HG03432 (cell line): ENCODE data around the gene GABRB1.
A peak's percentile ranks its signal among the peaks of the same experiment; 100 is the strongest.

Source experiments
- ATAC-seq: cut with Tn5 transposase; IDR thresholded peaks from one replicate; pipeline ENCODE4 v1.9.1; 2021; ENCODE audit warnings: mild to moderate bottlenecking, moderate library complexity; ENCODE audit not compliant: unreplicated experiment

Gene GABRB1

DNA sequence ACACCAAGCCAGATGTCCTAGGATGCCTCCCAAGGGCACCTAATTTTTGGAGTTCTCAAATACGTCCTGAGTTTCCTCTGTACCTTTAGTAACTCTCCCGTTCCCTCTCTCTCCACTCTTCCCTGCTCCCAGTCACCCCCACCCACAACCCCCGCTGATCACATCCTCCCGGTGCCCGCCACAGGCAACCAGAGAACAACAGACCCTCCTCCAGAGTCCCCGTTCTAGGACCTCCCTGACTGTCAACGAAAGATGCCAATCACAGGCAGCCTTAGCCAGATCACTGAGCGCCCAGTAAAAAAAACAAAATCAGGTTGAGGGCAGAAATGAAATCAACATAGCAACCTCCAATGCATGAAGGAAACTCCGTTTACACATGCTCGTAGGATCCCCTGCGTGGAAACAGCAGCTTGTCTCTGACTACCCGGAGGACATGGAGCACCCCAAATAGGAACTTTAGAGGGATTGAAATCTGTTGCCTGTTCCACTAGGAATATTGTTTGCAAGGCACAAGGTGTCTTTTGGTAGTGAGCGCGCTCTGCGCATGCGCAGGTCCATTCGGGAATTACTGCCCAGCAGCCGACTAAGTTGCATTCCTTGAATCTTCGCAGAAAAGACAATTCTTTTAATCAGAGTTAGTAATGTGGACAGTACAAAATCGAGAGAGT is at the start of gene GABRB1:
TSS of gene GABRB1 (plus strand) at position 557 of the 668 bp plus-strand sequence.
- ATAC-seq: no peak

DNA sequence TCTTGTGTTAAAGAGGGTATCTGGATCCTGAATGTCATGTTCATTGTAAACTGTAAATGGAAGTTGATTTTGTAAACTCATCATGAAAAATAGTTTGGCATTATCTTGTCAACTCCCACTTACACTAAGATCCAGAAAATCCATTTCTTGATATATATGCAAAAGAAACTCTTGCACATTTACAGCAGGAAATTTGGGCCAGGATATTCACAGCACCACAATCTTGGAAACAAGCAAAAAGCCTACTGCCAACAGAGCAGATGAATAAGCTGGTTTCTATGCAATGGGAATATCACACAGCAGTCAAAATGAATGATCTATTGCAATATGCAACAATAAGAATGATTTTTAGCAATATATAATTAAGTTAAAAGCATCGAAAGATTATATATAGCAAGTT is 46.6 kb upstream of the GABRB1 start:
- ATAC-seq: no peak

DNA sequence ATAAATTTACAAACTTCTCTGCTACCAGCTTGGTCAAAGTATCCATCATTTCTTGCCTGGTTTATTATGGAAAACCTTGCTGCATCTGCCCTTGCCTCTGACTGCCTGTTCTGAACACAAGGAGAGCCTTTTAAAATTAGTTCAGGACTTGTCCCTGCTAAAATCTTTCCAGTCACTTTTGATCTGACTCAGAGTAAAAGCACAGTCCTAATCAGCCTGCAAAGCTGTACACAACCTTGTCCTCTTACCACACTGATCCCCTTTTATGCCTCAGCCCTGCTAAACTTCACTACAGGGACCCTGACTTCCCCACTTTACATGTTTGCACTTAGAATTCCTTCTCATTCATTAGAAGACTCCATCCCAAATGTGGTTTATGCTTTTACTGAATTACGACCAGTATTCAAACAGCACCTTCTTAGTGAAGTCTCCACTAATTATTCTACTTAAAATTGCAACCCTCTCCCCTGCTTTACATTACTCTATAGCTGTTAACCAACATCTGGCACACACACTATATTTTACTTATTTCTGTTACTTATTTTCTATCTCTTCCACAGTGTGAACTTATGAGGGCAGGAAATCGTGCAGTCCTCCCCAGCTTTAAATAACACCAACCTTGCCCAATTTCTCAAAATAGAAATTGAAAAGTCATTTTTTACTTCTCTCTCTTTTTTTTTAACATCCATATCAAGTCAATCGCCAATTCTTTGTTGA is 44.3 kb upstream of the GABRB1 start:
- ATAC-seq: peak; percentile 43

DNA sequence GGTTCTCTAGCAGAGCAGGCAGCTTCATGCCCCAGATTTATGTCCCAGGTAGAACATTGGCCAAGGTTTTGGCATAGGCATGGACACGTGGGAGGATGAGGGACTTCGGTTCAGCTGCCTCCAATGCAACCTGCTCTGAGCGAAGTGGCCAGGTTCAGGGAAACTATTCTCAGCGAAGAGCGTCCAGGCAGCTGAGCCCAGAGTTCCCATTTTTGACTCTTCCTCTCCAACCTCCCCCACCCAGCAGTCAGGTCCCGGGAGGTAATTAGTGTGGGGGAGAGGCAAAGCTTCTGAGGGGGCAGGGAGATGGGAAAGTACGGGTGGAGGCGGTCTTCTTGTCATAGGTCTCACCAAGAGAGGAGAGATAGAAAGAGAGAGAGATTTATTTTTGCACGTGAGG is 39.0 kb upstream of the GABRB1 start:
- ATAC-seq: no peak

DNA sequence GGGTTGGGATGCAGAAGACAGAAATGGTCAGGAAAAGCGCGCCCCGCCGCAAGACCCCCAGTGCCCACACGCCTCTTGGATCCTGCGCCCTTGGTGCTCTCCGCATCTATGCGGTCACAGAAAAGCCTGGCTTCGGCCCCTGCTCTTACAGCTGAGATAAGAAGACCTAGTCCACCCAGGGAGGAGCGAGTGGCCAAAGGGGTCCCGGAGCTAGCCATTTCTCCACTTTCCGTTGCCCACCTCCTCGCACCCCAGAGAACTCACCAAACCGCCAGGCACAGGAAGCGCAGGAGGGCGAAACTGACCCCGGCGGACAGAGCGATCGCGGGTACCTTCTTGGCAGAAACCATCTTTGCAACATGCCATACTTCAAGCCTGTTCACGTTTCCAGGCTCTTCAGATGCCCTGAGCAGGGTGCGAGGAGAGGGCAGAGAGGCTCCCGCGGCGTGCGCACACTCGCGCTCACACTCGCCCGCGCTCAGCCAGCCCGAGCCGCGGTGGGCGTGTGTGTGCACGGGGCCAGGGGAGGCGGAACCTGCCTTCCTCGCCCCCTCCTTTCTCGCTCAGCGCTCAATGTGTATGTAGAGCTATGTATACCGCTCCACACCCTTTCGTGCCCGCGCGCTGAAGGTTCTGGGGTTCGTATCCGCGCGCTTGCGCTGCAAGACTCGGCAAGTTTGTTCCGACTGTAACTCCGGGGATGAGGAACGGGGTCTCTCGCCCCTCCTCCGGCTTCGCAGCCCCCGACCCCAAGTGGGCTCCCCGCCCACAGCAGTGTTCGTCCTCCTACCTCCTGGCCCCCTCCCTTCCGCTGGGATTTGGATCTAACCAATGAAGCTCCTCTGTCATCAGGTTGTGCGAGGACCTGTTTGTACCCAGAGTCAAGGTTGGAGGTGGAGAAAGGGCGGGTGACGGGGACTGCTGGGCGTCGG is 38.0 kb upstream of the GABRB1 start, which contains the start of gene GABRA4:
TSS of gene GABRA4 (minus strand) at position 507 of the 932 bp plus-strand sequence. CDS start at position 350, 157 bp downstream.
- peak; percentile 32 for ATAC-seq

DNA sequence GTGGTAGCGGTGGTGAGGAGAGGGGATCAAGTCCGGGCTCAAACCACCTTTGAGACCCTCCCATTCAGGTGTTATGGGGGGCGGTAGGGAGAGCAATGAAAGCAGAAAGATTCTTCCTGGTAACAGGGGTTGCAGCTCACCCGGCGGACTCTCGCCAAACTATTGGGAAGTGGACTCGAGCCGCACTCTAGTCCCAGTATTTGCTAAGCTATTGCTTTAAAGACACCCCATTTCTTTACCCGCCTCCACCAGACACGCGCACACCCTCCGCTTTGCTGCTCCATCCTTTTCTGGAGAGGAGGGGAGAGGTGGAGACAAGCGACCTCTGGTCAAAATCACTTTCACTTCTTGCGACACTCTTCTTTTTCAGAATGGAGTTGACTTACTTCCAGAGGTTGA is 37.4 kb upstream of the GABRB1 start:
- ATAC-seq: peak; percentile 29

DNA sequence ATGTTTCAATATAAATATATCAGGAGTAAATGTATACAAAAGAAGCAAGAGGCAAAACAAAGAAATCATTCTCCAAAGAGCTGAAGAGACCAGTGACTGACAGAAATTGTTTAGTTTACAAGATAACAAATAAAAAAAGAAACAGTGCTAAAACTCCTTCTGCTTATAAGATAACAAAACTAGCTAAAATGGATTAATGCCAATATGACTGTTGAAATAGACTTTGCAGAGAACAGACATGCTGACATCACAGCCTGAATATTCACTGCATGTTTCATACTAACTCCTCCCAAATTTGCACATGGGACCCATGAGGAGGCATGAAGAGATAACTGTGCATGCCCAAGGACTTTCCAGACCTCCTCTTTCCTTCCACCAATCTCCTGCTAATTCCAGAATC is 31.8 kb upstream of the GABRB1 start:
- ATAC-seq: no peak

DNA sequence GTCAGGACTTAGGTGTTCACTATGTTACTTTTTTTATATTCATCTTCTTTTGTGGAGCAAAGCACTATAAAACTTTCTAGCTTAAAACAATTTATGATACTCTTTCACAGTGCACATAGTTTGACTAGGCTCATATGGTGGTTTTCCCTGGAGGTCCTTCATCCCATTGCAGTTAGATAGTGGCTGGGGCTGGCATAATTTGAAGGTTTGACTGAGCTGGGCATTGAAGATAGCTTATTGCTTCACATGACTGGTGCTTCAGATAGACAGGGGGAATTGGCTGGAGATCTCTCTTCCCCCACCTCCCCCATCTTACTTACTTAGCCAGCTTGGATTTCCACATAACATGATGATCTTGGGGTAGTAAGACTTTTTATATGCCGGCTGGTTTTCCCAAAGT is 31.0 kb upstream of the GABRB1 start:
- no peak for ATAC-seq

DNA sequence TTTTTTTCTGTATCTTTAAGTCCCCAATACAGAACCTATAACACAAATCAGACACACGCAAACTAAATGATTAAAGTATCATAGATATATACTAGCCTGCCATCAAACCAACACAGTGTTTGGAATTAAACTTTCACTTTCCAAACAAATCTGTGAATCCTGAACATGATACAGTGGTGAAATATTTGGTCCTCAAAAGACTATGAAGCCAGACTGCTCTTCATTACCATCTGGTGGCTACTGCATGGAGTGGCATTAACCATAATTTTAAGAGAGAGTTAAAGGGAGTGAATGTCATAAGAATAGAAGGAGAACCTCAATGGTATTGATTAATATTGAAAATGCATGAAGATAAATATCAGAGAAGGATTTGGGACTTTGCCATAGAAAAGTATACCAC is 28.8 kb upstream of the GABRB1 start:
- ATAC-seq: peak; percentile 63

DNA sequence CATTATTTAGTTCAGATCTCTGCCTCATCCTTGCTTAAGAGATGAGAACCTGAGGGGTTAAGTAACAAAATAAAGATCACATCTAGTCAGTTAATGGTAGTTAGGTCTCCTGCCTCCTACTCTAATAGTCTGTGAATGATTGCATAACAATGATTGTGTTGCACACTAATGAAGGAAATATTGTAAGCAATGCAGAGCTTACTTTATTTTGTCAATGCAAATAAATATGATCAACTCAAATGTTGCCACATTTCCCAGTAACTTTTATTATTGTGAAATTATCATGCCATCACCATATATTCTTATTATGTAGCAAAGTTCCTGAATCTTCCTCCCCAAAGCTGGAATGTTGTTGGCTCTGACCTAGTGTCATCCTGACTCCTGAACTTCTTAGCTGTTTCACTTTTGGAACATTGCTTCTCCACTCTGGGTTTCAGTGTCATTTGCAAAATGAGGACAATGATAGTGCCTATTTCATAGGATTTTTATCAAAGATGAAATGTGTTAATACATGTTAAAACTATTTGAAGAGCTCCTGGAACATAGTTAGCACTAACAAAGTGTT is 20.9 kb upstream of the GABRB1 start:
- no peak for ATAC-seq

DNA sequence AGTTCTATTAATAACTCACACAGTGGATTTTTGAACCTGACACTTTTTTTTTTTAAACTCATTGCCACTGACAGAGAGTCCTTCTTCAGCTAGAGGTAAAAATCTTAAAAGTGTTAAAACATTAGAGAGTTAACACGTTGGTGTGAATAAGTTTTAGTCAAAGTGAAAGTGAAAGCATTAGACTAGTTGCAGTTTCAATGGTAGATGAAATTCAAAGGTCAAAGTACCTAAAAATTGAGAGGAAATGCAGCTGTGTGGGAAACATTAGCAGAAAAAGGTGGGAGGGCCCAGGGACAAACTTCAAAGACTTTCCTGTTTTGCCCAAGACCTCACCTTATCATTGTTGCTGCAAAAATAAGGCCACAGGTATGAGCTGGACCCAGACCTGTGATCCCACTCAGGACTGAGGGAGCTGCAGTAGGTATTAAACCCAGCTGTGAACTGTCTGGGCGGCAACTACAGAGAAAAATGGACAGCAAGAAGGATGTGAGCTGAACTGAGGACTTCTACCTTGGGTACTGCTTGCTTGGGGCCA is 20.4 kb upstream of the GABRB1 start:
- peak; percentile 92 for ATAC-seq

DNA sequence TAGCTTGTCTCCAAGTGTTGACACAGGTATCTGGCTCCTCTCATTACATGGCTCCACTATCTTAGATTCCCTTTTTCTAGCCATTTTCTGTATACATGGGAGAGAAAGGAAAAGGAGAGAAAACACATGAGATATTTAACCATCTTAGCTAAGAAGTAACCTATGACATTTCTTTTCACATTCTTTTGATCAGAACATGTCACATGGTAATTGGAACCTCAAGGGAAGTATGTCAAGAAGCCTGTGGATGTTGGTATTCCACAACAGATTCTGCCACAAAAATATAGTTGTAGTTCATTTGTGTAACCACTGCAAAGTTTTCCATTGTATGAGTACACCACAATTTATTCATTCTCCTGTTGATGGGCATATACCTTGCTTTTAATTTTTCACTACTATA is 18.7 kb upstream of the GABRB1 start:
- no peak for ATAC-seq

DNA sequence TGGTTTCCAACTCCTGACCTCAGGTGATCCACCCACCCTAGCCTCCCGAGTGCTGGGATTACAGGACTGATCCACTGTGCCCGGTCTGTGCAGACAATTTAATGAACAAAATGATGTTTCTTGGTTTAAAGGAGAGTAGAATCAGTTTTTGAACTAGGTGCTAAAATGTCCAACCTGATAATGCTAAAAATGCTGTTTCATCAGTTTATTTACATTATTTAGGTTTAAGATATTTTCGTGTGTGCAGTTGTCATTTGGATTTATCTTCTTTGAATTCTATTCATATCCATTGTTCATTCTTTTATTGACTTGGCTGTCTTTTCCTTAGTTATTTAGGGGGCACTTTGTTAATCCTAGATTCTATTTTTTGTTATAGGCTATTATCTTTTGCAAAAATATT is 18.0 kb upstream of the GABRB1 start:
- no peak for ATAC-seq

DNA sequence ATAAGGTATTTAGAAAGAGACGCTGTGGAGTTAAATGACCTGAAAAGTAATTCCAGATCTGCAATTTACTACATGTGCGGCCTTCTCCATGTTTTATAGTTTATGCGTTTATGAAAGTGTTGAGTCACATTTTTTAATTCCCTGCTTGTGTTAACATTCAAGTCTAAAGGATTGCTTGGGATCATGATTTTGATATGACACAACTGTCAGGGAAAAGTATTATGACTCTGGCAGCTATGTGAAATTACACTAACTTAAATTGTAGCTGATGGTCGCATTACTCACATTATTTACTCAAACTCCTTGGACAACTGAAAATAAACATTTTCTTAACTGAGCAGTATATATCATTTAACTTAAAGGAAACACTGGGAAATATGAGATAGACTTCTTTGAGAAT is 14.3 kb upstream of the GABRB1 start:
- no peak for ATAC-seq

DNA sequence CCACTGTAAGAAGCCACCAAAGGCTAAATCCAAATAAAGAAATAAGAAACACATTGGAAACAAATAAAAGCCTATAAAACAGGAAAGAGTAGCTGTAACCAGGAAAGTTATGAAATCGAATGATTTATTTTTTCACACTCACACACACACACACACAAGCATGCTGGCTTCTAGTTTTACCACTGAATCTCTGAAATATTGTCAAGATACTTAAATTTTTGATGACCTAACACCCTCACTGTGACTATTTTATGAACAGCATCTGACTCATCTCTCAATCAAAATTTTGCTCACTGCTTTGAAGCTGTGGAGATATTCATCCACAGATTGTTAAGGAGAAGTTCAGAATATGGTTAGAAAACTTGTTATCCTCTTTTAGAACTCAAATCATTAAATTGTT is 13.9 kb upstream of the GABRB1 start:
- ATAC-seq: no peak

DNA sequence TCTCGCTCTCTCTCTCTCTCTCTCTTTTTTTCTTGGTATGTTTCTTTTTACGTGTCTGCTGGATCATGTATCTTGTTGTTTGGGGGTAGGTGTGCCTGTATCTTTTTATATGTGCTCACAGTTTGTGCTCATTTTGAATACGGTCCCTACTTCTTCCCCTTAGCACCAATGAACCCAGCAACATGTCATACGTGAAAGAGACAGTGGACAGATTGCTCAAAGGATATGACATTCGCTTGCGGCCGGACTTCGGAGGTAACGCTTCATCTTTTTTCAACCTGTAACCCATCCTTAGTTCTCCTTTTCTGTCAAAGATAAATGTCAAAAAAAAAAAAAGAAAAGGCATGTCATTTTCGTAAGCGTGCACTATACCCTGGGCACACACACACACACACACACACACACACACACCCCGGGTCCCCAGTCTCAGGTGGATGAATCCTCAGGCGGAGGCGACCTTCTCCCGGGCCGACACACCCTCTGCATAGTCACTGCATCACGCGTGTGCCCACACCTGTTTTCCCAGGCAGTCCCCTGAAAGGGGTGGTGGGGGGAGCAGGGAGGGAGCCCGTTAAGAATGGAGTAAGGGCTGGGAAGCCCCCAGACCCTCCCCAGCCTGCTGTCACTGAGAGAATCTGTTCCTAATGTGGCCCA is 511 bp downstream of the GABRB1 start:
- ATAC-seq: peak; percentile 18

DNA sequence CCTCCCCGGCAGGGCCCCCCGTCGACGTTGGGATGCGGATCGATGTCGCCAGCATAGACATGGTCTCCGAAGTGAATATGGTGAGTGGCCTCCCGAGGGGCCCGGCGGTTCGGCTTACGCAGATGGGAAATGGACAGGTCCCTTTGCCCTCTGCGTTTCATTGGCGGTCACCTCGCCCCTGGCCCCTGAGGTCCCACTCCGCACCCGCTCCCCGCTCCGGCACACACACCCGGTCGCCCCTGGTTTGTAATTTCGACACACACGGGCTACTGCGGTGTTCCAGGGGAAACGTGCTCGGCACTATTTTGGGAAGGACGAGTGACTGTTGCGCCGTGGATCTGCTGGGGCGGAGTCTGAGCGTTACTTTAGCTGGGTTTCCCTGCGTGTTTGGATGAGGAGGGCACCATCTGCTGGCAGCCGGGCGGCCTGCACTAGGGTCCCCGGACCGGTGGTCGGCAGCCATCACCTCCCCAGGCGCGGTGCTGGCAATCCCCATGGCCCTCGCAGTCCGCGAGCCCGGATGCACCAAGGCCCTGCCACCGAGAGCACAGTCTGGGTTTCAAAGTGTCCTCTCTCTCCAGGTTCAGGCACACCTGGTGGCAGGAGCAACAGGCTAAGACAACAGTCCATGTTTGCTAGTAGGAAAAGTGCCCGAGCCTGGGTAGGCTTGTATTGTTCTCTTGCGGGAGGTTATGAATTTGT is 1.2 kb downstream of the GABRB1 start:
- ATAC-seq: peak; percentile 92

DNA sequence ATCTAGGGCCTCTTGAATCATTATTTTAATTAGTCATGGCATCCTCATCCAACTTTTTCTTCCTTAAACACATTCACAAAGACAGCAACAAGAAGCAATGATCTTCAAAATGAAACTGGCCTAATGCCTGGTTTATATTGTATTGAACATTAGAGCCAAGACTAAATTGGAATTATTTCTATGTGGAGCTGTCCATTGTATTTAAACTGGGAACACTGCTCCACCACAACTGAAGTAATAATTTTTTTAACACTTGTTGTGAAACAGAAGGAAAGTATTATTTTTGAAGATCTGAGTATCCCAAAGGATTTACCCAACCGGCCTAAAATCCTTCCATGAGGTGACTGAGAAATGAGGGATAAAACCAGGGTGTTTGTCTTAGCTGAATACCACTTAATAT is 6.9 kb downstream of the GABRB1 start:
- ATAC-seq: no peak

DNA sequence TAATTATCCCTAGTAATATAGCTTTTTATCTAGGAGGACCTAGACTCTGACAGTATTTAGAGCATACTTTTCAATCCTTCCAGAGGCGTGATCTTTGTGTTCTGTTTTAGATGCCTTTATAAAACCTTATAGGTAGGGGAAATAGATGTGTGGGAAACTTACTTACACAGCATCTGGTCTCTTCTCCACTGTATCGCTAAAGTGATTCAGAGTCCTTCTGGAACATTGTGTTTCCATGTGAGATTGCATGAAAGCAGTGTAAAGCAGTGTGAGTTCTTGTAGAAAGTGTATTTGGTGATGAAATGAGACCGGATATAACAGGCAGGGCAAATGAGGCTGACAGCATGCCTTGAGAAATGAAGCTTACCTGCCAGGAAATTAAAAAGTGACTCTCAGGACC is 9.5 kb downstream of the GABRB1 start:
- no peak for ATAC-seq

DNA sequence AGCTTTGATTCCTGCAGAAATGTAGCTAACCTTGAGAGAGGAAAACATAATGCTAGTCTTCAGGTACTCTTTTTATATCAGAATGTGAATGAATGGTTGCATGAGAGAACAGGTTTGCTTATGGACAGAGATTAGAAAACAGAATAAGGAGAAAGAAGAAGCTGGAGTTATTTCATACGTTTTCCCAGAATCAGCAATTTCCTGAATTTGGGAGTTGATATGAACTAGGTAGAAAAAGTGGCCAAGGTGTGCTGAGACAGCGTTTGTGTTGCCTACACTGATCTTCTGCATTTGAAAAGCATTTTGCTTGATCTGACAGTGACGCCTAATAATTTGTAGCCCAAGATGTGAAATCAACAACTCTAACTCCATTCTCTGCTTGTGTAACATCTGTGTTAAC is 12.5 kb downstream of the GABRB1 start:
- no peak for ATAC-seq
